PC-9 (cell line): ENCODE data around the gene RNF148.

Experiments used
- EZH2 ChIP-seq: fragments of 200-600 bp; sonication (generic); IDR thresholded peaks from 2 replicates; pipeline ENCODE4 v1.8.0; 2017; ENCODE audit warnings: antibody characterized with exemption, low read depth
- TF ChIP-seq, protein P1 (sequence below): fragments of 200-600 bp; sonication (generic); conservative IDR thresholded peaks from 2 replicates; pipeline ENCODE4 v1.6.1; 2017; ENCODE audit warnings: mixed run types, antibody characterized with exemption, mild to moderate bottlenecking, moderate library complexity

GRCh38 chr7:122748195-122748594, 45.5 kb upstream of the RNF148 start:
- TF ChIP-seq, protein P1, sequence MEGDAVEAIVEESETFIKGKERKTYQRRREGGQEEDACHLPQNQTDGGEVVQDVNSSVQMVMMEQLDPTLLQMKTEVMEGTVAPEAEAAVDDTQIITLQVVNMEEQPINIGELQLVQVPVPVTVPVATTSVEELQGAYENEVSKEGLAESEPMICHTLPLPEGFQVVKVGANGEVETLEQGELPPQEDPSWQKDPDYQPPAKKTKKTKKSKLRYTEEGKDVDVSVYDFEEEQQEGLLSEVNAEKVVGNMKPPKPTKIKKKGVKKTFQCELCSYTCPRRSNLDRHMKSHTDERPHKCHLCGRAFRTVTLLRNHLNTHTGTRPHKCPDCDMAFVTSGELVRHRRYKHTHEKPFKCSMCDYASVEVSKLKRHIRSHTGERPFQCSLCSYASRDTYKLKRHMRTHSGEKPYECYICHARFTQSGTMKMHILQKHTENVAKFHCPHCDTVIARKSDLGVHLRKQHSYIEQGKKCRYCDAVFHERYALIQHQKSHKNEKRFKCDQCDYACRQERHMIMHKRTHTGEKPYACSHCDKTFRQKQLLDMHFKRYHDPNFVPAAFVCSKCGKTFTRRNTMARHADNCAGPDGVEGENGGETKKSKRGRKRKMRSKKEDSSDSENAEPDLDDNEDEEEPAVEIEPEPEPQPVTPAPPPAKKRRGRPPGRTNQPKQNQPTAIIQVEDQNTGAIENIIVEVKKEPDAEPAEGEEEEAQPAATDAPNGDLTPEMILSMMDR = no peak
- no peak for TF ChIP-seq EZH2
